Dermis blood vessel endothelial cell (primary cell): ENCODE data around the gene DGKA. TPM values are rescaled to one million over a fixed set of nuclear protein-coding genes. Genes with fewer than 3 reads are reported as not detected.

Source experiments
- DNase-seq: peaks from one replicate; pipeline ENCODE4 v3.0.0; 2010
- total RNA-seq: library from RNA; depleted of rRNA; stranded (reverse); fragments of >200 nt; gene quantifications from 2 replicates; pipeline ENCODE4 v1.2.3, GENCODE V29; 2014

Gene DGKA
- total RNA-seq, 1 donor from 2014 or later = 23.7 TPM

DNA sequence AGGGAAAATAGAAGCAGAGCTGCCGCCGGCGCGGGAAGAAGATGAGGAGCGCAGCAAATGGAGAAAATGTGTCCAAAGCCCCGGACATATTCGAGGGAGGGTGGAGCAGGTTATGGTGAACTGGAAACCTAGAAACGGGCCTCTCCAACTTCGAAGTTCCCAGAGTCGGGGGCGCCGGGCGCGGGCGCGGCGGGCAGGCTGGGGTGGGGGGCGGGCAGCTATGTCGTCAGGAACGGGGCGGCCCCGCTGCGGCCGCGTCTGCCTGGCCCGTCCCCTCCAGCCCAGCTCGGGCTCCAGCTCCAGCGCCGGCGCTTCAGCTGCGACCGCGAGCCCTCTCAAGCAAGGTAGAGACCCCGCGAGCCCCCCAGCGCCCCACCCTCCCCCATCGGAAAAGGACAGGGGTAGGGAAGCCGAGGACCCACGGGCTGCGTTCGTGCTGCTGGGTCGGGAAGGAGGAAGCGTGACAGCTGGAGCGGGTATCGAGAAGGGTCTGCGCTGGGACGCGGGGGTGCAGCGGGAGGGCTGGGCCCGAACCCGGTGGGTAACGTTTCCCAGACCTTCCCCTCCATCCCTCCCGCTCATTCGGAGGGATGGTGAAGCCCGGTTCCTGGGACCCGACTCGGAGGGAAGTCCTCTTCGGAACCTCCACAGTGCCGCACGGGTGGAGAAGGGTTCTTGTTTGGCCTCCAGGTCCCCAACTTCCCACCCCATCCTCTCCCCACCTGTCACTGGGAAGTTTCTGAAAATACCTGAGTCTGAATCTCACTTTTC, 1.0 kb downstream of the DGKA start:
- peak; percentile 70 for DNase-seq

DNA sequence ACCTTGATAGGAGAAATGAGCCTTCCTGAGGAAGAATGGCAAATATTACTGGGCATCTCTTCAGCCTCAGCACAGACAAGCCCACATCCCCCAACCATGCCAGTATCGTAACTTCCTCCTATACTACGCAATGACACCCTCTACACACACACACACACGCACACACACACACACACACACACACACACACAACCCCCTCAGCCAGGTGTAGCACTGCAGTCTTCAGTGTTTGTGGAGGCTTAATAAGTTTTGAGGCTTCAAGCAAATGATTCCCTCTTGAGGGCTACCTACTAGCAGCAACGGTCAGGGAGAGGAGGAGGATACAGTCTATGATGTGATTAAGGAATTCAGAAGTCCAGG, 1.6 kb downstream of the DGKA start:
- DNase-seq = peak; percentile 57

DNA sequence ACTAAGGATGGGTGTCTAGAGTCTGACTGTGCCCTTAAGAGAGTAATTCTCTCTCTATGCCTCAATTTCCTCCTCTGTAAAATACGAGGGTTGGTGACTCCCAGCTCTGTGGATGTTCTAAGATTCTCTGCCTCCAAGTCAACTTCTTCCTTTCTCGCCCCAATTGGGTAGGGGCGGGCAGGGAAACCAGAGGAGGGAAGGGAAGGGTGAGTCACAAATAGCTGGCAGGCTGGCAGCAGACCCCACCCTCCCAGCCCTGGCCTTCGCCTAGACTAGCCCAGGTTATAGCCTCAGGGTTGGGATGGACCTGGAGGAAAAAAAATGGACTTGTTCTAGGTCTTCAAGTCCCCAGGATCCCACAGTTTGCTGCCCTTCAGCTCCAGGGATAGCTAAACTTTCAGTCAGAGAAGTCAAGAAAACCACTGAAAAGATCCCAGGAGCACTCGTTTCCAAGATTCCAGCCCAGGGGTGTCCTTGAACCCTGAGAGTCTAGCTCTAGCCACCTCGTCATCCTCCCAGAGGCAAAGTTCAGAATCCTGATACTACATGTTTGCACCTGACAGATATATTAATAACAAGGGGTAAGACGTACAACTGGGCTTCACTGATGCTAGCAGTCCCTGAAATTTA, 2.3 kb downstream of the DGKA start:
- DNase-seq = peak; percentile 60

DNA sequence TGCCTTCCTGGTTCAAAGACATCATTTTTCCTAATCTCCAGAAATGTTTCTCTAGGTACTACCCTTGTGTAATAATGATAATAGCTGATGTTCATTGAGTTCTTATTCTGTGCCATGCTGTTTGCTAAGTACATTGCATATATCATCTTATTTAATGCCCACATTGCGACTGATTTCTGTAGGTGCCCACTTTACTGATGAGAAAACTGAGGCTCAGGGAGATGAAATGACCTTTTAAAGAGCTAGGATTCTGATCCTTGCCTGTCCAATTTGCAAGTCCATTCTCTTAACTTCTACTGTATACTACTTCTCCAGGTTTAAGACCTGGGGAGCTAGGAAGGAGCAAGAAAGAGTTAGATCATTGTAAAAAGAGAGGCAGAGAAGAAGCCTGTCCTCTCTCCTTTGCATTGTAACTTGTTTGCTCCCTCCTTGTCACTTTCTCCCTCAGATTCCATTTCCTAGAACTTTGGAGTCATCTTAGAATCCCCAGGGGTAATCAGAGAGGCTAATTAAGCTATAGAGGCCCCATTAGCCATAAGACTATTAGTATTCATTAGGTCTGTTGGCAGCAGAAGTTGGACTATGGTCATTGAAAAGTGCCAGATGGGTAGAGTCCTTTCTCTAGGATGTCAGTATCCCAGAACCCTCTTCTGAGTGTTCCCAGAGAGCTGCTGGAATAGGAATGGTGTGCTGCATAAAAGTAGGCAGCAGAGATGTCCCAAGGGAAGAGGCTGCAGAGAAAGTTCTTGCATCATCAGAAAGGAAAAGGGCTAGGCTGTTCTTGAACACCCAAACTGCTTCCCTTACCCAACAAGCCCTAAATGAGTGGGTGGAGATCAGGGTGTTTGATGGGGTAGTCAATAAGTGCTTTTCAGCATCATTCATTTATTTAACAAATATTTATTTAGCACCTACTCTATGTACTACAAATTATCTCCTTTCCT, 3.1 kb downstream of the DGKA start:
- no peak for DNase-seq

DNA sequence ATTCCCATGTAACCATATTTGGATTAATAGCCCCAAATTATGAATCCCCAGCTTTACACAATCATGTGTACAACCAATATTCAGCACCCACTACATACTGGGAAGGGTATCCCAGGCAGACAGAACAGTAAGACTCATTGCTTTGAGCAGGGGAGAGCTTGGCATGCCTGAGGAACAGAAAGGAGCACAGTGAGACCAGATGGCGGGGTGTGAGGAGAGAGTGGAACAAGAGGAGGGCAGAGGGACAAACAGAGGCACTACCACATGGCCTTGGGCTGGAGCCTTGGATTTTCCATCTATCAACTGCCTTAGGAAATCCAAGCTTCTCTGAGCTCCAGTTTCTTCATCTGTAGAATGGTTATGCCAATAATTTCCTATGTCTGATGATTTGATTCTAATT, 3.8 kb downstream of the DGKA start:
- DNase-seq = no peak

DNA sequence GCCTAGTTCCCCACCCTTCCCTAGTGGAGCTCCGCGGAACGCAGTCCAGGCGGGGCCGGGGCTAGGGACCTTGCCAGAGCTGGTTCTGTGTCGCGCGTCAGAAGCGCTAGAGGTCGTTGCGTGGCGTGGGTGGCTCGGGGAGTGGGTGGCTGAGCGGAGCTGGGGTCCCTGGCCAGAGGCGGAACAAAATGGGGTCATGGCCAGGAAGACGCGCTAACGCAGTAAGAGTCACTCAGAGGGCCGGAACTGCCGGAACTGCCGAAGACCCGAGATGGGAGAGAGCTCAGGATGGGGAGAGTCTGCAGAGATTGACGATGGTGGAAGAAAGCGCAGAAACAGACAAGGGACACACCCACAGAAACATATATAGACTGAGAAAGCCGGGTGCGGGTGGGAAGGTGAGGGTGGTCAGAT, 4.8 kb downstream of the DGKA start:
- DNase-seq = no peak

DNA sequence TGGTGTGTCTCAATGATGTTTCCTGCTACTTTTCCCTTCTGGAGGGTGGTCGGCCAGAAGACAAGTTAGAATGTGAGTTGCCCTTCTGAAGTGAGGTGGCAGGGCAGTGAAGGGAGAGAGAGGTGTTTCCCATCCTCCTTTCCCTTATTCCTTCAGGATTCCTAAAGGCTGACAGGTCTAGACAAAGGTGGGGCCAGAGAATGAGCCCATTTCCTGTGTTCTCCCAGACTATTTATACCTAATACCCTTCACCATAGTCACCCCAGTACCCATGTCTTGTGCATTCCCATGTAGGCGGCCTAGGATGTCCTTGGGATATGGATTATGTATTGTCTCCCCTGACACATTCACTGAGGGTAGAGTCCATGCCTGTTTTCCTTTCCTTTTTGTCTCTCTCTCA, 7.0 kb downstream of the DGKA start:
- no peak for DNase-seq

DNA sequence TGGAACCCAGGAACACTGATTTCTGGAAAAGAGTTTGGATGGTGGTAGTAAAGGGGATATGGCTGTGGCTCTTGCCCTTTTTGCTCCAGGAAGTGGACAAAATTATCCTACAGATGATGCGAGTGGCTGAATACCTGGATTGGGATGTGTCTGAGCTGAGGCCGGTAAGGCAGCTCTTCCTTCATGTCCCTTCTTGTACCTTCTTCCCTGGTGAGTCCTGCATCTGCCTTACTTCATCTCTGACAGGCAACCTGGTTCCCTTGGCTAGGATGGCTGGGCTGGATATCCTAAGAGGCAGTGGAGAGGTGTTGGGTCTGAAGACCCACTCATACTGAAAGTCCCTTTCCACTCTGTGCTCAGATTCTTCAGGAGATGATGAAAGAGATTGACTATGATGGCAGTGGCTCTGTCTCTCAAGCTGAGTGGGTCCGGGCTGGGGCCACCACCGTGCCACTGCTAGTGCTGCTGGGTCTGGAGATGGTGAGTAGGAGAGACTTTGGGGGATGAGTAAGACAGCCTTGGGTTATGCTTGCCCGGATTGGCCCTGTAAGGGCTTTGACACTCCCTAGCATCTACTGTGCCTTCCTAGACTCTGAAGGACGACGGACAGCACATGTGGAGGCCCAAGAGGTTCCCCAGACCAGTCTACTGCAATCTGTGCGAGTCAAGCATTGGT, 8.0 kb downstream of the DGKA start:
- no peak for DNase-seq

DNA sequence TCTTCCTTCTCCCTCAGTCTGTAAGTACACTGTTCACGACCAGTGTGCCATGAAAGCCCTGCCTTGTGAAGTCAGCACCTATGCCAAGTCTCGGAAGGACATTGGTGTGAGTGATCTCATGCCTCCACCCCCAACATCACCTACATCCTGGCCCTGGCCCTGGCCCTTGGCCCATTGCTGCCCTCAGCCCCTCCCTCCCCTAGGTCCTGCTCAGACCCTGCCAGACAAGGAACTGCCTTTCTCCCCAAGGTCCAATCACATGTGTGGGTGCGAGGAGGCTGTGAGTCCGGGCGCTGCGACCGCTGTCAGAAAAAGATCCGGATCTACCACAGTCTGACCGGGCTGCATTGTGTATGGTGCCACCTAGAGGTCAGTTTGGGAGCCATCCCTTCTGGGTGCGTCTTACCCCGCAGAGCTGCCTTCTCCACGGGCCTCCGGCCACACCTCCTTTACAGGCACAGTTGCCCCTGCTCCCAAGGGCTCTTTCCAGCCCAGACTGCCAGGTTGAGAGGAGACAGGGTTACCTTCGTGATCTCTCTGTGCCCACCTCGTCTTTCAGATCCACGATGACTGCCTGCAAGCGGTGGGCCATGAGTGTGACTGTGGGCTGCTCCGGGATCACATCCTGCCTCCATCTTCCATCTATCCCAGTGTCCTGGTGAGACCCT, 9.2 kb downstream of the DGKA start:
- peak; percentile 94 for DNase-seq

DNA sequence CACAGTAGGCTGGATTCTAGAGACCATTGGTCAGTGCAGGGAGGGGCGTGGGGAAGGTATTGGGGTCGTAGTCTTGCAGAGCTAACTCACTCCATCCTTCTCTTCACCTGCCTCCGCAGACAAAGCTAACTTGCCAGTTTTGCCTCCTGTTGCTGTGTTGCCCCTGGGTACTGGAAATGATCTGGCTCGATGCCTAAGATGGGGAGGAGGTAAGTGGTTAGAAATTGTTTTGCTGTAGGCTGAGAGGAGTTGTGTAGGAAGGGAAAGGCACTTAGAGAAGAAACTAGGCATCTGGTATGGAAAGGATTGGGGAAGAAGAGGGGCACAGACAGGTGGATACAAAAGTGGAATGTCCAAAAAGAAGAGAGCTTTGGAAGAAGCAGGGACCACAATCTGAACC, 11.1 kb downstream of the DGKA start:
- no peak for DNase-seq

DNA sequence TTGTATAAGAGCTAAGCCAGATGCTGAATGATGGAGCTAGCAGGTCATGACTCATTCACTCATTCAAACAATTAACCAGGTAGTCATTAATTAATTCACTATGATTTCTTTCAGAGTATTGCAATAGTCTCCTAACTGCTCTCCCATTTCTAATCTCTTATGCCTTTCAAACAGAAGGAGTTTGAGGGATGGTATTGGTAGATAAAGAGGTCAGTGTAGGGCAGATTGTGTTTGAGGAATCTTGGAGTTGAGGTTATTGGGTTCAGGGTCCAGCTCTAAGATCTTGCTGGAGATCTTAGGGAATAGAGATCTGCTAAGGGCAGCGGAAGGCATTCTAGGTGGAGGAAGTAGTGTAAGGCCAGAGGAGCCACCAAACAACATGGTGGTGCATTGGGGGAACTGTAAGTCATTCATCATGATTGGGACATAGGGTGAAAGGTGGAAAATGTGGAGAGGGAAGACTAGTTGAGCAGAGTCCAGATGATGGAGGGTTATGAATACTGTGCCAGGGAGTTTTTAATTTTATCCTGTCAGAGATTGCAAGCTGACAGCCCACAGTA, 11.7 kb downstream of the DGKA start:
- DNase-seq = no peak

DNA sequence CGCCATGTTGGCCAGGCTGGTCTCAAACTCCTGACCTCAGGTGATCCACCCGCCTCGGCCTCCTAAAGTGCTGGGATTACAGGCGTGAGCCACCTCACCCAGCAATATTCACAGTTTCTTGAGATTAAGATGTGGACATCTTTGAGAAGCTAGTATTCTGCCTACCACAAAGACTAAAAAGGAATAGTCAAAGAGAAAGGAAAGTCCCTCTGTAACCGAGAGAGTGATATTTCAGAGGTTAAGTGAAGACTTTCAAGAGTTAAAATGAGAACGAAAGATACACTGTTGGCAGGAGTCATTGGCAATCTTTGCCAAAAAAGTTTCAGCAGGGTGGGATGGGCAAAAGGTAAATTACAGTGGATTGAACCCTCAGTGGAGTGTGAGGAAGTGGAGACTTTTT, 15.6 kb downstream of the DGKA start:
- no peak for DNase-seq

DNA sequence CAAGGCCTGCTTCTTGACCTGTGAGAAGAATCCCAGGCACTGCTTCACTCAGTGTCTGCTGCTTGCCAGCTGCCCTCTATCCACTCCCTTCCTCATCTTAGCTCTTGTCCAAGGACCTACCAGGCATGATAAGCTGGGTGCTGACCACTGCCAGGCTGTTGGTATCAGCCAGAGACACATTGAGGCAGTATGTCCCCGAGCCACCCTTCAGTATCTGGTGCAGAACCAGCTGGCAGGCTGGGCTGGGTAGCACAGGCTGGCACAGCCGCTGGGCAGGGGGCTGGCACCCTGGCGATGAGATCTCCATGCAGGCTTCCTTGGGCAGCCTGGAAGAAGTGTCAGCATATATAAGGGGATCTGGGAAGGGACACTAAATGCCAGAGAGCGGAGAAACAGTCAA, 24.4 kb downstream of the DGKA start:
- no peak for DNase-seq

DNA sequence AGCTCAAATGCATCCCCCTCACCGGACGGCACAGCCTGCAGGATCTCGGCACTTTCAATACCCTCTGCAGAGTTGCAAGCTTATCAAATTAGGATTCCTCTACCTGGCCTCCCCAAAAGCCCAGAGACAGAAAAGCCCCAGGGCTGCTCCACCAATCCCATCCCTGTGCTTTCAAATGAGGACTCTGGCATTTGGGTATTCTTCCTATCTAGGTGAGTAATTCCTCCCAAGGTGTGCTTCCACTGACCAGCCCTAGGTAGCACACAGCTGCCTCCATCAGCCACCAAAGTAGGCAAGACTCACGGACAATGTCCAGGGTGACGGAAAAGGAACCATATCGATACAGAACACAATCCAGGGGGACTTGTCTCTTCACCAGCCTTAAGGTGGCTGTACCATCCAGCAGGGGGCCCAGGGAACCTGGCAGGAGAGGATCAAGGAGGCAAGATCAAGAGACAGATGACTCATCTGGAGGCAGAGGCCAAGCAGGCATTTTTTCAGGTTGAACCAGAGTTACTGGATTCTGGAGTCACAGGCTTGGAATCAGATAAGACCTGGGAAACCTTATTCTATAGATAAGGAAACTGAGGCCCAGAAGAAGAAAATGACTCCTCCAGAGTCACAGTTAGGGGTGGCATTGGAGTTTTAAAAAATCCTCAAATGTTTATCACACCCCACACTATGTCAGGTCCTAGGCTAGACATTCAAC, 25.0 kb downstream of the DGKA start:
- DNase-seq = peak; percentile 70

DNA sequence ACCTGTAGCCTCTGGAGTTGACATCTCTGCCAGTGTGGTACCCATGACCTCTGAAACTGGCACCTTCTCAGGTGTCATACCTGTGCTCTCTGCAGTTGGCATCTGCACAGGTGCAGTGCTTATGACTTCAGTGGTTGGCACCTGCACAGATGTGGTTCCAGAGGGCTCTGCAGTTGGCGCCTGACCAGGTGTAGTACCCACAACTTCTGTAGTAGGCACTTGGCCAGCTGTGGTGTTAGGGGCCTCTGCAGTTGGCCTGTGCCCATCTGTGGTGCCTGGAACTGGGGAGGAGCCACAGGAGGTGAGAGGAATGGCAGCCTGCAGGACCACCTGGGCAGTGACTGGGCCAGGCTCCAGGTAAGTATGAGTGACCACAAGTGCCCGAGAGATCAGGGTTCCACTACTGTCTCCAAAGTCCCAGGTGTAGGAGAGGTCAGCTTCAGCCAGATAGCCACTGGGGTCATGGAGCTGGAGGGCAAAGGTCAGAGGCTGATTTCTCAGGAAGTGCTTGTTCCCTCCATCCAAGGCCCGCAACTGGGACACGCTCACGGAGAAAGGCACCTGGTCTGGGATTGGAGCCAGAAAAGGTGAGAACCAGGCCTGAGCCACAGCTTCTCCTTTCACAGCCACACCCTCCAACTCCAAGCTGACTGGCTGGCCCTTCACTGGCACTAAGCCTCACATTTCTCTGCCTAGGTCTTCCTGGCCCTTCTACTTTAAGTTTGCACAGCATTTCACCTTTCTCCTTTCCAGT, 26.3 kb downstream of the DGKA start:
- DNase-seq = no peak

DNA sequence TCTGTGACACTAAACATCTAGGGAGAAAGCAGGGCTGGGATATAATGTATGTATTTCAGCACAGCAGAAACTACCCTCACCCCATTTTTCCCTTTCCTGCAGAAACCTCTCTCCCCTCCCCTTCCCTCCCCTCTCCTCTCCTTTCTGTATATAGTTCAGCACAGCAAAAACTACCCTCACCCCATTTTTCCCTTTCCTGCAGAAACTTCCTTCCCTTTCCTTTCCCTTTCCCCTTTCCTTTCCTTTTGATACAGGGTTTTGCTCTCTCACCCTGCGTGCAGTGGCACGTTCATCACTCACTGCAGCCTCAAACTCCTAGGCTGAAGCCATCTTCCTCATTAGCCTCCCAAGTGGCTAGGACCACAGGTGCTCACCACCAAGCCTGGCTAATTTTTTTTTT, 32.8 kb downstream of the DGKA start:
- no peak for DNase-seq

DNA sequence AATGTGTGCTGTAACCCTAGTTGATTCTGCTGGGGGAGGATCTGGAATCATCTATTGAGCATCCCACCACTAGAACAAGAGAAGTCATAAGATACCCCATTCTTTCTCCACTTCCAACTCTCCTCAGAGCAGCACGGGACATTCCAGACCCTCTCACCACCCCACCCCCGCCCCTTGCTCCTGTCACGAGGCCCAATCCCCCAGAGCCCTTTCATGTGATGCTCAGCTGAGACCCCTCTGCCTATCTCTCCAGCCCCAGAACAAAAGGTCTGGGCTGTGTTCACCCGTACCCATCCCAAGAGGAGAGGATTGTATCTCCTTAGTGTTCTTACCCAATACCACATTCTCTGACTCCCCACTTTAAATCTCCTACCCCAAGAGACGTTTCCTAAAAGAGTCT, 34.3 kb downstream of the DGKA start:
- DNase-seq = no peak

DNA sequence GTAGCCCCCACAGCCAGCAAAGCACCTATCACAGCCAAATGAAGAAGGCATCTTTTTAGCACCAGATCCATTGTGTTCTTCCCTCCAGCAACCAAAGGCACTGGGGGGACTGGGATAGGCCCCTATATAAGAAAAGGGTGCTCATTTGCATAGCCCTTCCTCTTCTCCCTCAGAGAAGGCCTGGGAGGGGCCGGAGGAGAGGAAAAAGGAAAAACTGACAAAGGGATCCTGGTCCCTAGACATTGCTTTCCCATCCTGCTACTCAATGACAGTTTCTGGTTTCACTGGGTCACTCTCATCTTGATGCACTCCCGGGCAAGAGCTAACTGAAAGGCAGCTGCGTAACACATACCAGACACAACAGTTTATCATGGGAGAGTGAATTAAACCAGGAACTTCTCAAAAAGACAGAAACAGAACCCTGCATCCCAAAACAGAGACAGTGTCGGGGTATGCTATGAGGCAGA, 35.0 kb downstream of the DGKA start, which contains the start of gene PMEL:
Gene PMEL (minus strand): TSS at position 102 of the 467 bp plus-strand sequence. CDS start 31 bp downstream, at position 71.
- no peak for DNase-seq

DNA sequence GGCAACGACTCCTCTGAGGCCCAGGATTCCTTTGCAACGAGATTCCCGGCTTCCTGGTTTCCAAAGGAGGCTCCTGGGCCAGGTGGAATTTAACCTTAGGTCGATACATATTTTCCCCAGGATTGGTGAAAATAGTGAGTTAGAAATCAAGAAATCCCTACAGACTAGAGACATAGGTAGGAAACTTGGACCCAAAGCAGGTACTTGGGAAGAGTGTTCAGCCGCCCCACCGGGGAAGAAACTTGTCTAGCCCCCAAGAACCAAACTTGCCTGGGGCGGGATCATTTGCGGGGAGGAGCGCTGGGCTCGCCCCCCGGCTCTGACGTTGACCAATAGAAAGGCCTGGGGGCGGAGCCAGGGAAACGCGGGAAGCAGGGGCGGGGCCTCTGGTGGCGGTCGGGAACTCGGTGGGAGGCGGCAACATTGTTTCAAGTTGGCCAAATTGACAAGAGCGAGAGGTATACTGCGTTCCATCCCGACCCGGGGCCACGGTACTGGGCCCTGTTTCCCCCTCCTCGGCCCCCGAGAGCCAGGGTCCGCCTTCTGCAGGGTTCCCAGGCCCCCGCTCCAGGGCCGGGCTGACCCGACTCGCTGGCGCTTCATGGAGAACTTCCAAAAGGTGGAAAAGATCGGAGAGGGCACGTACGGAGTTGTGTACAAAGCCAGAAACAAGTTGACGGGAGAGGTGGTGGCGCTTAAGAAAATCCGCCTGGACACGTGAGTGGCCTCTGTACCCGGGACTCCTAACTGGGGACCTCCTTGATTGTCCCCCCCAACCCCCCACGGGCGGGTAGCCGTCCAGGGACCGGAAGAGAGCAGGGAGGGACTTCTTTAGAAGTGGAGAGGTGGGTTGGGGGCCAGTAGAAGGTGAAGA, 35.7 kb downstream of the DGKA start, which contains the start of gene CDK2:
Gene CDK2 (plus strand): TSS at position 423 of the 874 bp plus-strand sequence. CDS start 179 bp downstream, at position 602.
- peak; percentile 89 for DNase-seq
